HepG2 (cell line): Measurements from ENCODE around the gene SP5. TPM values are rescaled to one million over a fixed set of nuclear protein-coding genes. Genes with fewer than 3 reads are reported as not detected.

Source experiments
- CHCHD3 ChIP-seq: sonication (generic); formaldehyde crosslinking; IDR thresholded peaks from 2 replicates; pipeline ENCODE4 v1.8.0; 2022; ENCODE audit warnings: mild to moderate bottlenecking, missing genetic modification reagents, moderate library complexity
- FOXM1 ChIP-seq: sonication (generic); formaldehyde crosslinking; IDR thresholded peaks from 2 replicates; pipeline ENCODE4 v1.5.0; 2020; ENCODE audit warnings: missing genetic modification reagents
- MATR3 ChIP-seq: sonication (generic); formaldehyde crosslinking; IDR thresholded peaks from 2 replicates; pipeline ENCODE4 v1.4.0; 2020; ENCODE audit warnings: missing genetic modification reagents
- RORA ChIP-seq: sonication (generic); formaldehyde crosslinking; IDR thresholded peaks from 2 replicates; pipeline ENCODE4 v1.5.0; 2020; ENCODE audit warnings: mild to moderate bottlenecking, missing genetic modification reagents, moderate library complexity
- SIN3A ChIP-seq: IDR thresholded peaks from 2 replicates; pipeline ENCODE4 v1.6.1; 2011; ENCODE audit warnings: low read depth, mild to moderate bottlenecking, control low read depth, low read length, borderline replicate concordance
- SYNCRIP ChIP-seq: fragments of 200-400 bp; formaldehyde crosslinking; IDR thresholded peaks from 2 replicates; pipeline ENCODE4 v1.6.1; 2018; ENCODE audit warnings: mild to moderate bottlenecking, low read depth, low read length; ENCODE audit not compliant: insufficient read depth
- ZC3H13 ChIP-seq: sonication (generic); formaldehyde crosslinking; IDR thresholded peaks from 2 replicates; pipeline ENCODE4 v1.8.1; 2023; ENCODE audit warnings: mild to moderate bottlenecking, missing genetic modification reagents, moderate library complexity
- ZNF143 ChIP-seq: sonication (generic); formaldehyde crosslinking; IDR thresholded peaks from 2 replicates; pipeline ENCODE4 v1.4.0; 2020; ENCODE audit warnings: missing genetic modification reagents
- ZNF160 ChIP-seq: sonication (generic); formaldehyde crosslinking; IDR thresholded peaks from 2 replicates; pipeline ENCODE4 v1.8.0; 2022; ENCODE audit warnings: mild to moderate bottlenecking, inconsistent platforms, missing genetic modification reagents
- ZNF431 ChIP-seq: sonication (generic); formaldehyde crosslinking; IDR thresholded peaks from 2 replicates; pipeline ENCODE4 v1.9.0; 2022; ENCODE audit warnings: missing genetic modification reagents, low read depth, mild to moderate bottlenecking, borderline replicate concordance
- ZNF484 ChIP-seq: sonication (generic); formaldehyde crosslinking; IDR thresholded peaks from 2 replicates; pipeline ENCODE4 v1.5.1; 2020; ENCODE audit warnings: mild to moderate bottlenecking, low read depth, missing genetic modification reagents, borderline replicate concordance
- ZNF616 ChIP-seq: sonication (generic); formaldehyde crosslinking; IDR thresholded peaks from 2 replicates; pipeline ENCODE4 v1.5.0; 2020; ENCODE audit warnings: low read depth, mild to moderate bottlenecking, missing genetic modification reagents
- ZNF660 ChIP-seq: sonication (generic); formaldehyde crosslinking; IDR thresholded peaks from 2 replicates; pipeline ENCODE4 v1.5.1; 2020; ENCODE audit warnings: mild to moderate bottlenecking, low read depth, missing genetic modification reagents, borderline replicate concordance
- ZSCAN20 ChIP-seq: sonication (generic); formaldehyde crosslinking; IDR thresholded peaks from 2 replicates; pipeline ENCODE4 v1.4.0; 2020; ENCODE audit warnings: missing genetic modification reagents, mild to moderate bottlenecking, borderline replicate concordance
- polyA plus RNA-seq, 8 experiments: library from polyadenylated mRNA; depleted of rRNA in 3 of 8; stranded (reverse) in 7 of 8; unstranded in 1 of 8; fragments of >200 nt; fragmentation: Illumina TruSeq in 4 of 8; extraction: Trizol in 4 of 8; gene quantifications; 2 replicates each; pipeline versions ENCODE4 v1.2.1 to v1.2.3, GENCODE V29; 2011 to 2016; ENCODE audit warnings: low read depth in 4 of 8, missing spikeins in 1 of 8, mixed read lengths in 1 of 8; ENCODE audit not compliant: insufficient read depth in 1 of 8
- total RNA-seq, 5 experiments: library from RNA; depleted of rRNA; stranded (reverse); fragments of >200 nt; fragmentation: Illumina TruSeq; extraction: Trizol; gene quantifications; 2 replicates each; pipeline ENCODE4 v1.2.3, GENCODE V29; 2016; ENCODE audit warnings: low read depth in 1 of 5
- TF ChIP-seq, protein P1 (sequence below): sonication (generic); formaldehyde crosslinking; IDR thresholded peaks from 2 replicates; pipeline ENCODE4 v1.8.1; 2023; ENCODE audit warnings: mild to moderate bottlenecking, inconsistent platforms, moderate library complexity, missing genetic modification reagents, borderline replicate concordance
- TF ChIP-seq, protein P2 (sequence below): sonication (generic); formaldehyde crosslinking; IDR thresholded peaks from 2 replicates; pipeline ENCODE4 v1.5.0; 2020; ENCODE audit warnings: missing genetic modification reagents
- TF ChIP-seq, protein P3 (sequence below): IDR thresholded peaks from 2 replicates; pipeline ENCODE4 v1.6.1; 2012; ENCODE audit warnings: low read length, improper control_type of control experiment
- TF ChIP-seq, protein P4 (sequence below): sonication (generic); formaldehyde crosslinking; IDR thresholded peaks from 2 replicates; pipeline ENCODE4 v1.4.0; 2020; ENCODE audit warnings: missing genetic modification reagents
- TF ChIP-seq, protein P5 (sequence below): sonication (generic); formaldehyde crosslinking; IDR thresholded peaks from 2 replicates; pipeline ENCODE4 v1.8.0; 2022; ENCODE audit warnings: missing genetic modification reagents, mild to moderate bottlenecking, inconsistent platforms, borderline replicate concordance

Gene SP5
- total and polyA plus RNA-seq, 2 of the 13 experiments (the other 11 are each of a cell fraction or from before 2014, with no cell fraction given) = 50.8 to 119 TPM

DNA sequence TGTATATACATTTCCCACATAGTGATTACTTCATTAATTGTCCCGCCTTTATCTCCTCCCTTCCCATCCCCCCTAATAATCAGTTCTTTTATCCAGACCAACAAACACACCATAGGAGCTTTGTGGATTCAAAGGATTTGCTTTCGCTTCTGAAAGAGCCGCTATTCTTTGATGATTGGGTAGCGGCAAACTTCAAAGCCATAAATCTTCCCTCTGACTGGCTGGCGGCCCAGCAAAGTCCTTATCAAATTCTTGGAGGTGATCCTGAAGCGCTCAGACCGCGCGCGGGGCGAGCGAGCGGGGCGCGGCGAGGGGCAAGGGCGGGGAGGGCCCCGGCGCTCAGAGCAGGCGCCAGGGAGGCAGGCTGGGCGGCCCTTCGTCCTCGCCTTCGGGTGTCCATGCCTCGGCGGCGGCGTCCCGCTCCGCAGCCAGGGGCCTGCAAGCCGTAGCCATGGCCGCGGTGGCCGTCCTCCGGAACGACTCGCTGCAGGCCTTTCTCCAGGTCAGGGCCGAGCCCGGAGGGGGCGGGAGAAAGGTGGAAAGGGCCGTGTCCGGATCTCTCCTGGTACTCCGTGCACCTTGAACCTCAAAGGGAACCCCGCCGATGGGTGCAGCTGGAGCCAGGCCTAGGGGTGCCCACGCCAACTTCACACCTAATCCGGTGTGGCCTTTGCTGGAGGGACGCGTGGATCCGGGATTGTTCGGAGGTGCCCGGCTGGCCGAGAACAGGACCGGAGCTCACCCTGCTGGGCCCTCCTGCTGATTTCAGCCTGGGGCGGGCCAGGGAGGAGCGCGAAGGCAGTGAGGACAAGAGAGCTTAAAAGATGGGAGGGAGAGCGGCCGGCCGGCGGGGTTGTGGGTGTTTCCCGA is at the start of gene SP5 (continued):
- TF ChIP-seq ZNF160 (peak; percentile 85), SYNCRIP (no peak), SIN3A (peak; percentile 44; the same call in 1 of the 2 replicates), ZNF616 (CRISPR knock-in tag) (0 out of 2 replicates have a peak, but pooled peaks have one; percentile 20), CHCHD3 (peak; percentile 97), ZSCAN20 (CRISPR knock-in tag) (peak; percentile 62), ZNF143 (CRISPR knock-in tag) (peak; percentile 19; the same call in 1 of the 2 replicates), ZNF660 (CRISPR knock-in tag) (no peak), RORA (0 out of 2 replicates have a peak, but pooled peaks have one; percentile 80), ZC3H13 (CRISPR knock-in tag) (peak; percentile 83; the same call in 1 of the 2 replicates), ZNF431 (CRISPR knock-in tag) (peak; percentile 41; the same call in 1 of the 2 replicates), ZNF484 (CRISPR knock-in tag) (0 out of 2 replicates have a peak, but pooled peaks have one; percentile 28), MATR3 (CRISPR knock-in tag) (no peak), FOXM1 (CRISPR knock-in tag) (0 out of 2 replicates have a peak, but pooled peaks have one; percentile 63)
- TF ChIP-seq, protein P1, sequence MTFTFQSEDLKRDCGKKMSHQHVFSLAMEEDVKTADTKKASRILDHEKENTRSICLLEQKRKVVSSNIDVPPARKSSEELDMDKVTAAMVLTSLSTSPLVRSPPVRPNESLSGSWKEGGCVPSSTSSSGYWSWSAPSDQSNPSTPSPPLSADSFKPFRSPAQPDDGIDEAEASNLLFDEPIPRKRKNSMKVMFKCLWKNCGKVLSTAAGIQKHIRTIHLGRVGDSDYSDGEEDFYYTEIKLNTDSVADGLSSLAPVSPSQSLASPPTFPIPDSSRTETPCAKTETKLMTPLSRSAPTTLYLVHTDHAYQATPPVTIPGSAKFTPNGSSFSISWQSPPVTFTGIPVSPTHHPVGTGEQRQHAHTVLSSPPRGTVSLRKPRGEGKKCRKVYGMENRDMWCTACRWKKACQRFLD (CRISPR knock-in tag) = peak; percentile 98
- TF ChIP-seq, protein P2, sequence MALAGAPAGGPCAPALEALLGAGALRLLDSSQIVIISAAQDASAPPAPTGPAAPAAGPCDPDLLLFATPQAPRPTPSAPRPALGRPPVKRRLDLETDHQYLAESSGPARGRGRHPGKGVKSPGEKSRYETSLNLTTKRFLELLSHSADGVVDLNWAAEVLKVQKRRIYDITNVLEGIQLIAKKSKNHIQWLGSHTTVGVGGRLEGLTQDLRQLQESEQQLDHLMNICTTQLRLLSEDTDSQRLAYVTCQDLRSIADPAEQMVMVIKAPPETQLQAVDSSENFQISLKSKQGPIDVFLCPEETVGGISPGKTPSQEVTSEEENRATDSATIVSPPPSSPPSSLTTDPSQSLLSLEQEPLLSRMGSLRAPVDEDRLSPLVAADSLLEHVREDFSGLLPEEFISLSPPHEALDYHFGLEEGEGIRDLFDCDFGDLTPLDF = peak; percentile 80
- TF ChIP-seq, protein P3, sequence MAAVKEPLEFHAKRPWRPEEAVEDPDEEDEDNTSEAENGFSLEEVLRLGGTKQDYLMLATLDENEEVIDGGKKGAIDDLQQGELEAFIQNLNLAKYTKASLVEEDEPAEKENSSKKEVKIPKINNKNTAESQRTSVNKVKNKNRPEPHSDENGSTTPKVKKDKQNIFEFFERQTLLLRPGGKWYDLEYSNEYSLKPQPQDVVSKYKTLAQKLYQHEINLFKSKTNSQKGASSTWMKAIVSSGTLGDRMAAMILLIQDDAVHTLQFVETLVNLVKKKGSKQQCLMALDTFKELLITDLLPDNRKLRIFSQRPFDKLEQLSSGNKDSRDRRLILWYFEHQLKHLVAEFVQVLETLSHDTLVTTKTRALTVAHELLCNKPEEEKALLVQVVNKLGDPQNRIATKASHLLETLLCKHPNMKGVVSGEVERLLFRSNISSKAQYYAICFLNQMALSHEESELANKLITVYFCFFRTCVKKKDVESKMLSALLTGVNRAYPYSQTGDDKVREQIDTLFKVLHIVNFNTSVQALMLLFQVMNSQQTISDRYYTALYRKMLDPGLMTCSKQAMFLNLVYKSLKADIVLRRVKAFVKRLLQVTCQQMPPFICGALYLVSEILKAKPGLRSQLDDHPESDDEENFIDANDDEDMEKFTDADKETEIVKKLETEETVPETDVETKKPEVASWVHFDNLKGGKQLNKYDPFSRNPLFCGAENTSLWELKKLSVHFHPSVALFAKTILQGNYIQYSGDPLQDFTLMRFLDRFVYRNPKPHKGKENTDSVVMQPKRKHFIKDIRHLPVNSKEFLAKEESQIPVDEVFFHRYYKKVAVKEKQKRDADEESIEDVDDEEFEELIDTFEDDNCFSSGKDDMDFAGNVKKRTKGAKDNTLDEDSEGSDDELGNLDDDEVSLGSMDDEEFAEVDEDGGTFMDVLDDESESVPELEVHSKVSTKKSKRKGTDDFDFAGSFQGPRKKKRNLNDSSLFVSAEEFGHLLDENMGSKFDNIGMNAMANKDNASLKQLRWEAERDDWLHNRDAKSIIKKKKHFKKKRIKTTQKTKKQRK = no peak
- TF ChIP-seq, protein P4, sequence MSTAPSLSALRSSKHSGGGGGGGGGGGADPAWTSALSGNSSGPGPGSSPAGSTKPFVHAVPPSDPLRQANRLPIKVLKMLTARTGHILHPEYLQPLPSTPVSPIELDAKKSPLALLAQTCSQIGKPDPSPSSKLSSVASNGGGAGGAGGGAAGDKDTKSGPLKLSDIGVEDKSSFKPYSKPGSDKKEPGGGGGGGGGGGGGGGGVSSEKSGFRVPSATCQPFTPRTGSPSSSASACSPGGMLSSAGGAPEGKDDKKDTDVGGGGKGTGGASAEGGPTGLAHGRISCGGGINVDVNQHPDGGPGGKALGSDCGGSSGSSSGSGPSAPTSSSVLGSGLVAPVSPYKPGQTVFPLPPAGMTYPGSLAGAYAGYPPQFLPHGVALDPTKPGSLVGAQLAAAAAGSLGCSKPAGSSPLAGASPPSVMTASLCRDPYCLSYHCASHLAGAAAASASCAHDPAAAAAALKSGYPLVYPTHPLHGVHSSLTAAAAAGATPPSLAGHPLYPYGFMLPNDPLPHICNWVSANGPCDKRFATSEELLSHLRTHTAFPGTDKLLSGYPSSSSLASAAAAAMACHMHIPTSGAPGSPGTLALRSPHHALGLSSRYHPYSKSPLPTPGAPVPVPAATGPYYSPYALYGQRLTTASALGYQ (CRISPR knock-in tag) = peak; percentile 96
- TF ChIP-seq, protein P5, sequence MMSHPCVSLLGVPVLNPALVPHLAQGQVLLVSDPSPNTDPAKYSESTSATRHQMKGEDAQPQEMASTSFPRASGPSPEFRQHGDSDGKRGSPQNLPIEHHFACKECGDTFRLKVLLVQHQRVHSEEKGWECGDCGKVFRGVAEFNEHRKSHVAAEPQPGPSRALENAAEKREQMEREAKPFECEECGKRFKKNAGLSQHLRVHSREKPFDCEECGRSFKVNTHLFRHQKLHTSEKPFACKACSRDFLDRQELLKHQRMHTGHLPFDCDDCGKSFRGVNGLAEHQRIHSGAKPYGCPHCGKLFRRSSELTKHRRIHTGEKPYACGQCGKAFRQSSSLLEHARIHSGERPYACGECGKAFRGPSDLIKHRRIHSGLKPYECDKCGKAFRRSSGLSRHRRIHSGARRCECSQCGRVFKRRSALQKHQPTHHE (CRISPR knock-in tag) = peak; percentile 64
